Smooth muscle cell (in vitro differentiated cells): ENCODE data around the gene COG7. TPM values are rescaled to one million over a fixed set of nuclear protein-coding genes. Genes with fewer than 3 reads are reported as not detected.
"Not testable (repeated sequence)": the region's sequence is repeated elsewhere in the genome, so short reads cannot be mapped to it uniquely, and the experiment has no call there.

Experiments
- DNase-seq: peaks from one replicate; lab custom pipeline; 2025; ENCODE audit not compliant: unreplicated experiment; lab: John Stamatoyannopoulos, UW
- H2AFZ ChIP-seq: fragments of 200-600 bp; sonication (generic); 2 replicates; pipeline ENCODE4 v1.6.0; 2016; ENCODE audit warnings: antibody characterized with exemption, low read depth, mild to moderate bottlenecking
- H3F3A ChIP-seq: fragments of 200-600 bp; sonication (generic); 2 replicates; pipeline ENCODE4 v1.6.0; 2017; ENCODE audit warnings: antibody characterized with exemption, low read depth
- H3K27ac ChIP-seq: fragments of 200-600 bp; sonication (generic); 2 replicates; pipeline ENCODE4 v1.5.1; 2016; ENCODE audit warnings: low read depth, mild to moderate bottlenecking
- H3K27me3 ChIP-seq: fragments of 200-600 bp; sonication (generic); 2 replicates; pipeline ENCODE4 v1.6.1; 2016; ENCODE audit warnings: low read depth, mild to moderate bottlenecking
- H3K36me3 ChIP-seq: fragments of 200-600 bp; sonication (generic); 2 replicates; pipeline ENCODE4 v1.5.1; 2016; ENCODE audit warnings: low read depth
- H3K4me1 ChIP-seq: fragments of 200-600 bp; sonication (generic); 2 replicates; pipeline ENCODE4 v1.5.1; 2016; ENCODE audit warnings: low read depth
- H3K4me2 ChIP-seq: fragments of 200-600 bp; sonication (generic); 2 replicates; pipeline ENCODE4 v1.6.0; 2016; ENCODE audit warnings: mild to moderate bottlenecking
- H3K4me3 ChIP-seq: fragments of 200-600 bp; sonication (generic); 2 replicates; pipeline ENCODE4 v1.5.1; 2016; ENCODE audit warnings: mild to moderate bottlenecking
- H3K79me2 ChIP-seq: fragments of 200-600 bp; sonication (generic); 2 replicates; pipeline ENCODE4 v1.6.0; 2016; ENCODE audit warnings: low read depth, mild to moderate bottlenecking
- H3K9ac ChIP-seq: fragments of 200-600 bp; sonication (generic); 2 replicates; pipeline ENCODE4 v1.6.0; 2016; ENCODE audit warnings: low read depth
- H3K9me3 ChIP-seq: fragments of 200-600 bp; sonication (generic); replicated peaks from 2 replicates; pipeline ENCODE4 v1.5.1; 2016; ENCODE audit warnings: low read depth
- H4K20me1 ChIP-seq: fragments of 200-600 bp; sonication (generic); 2 replicates; pipeline ENCODE4 v1.6.0; 2016; ENCODE audit warnings: low read depth
- CTCF ChIP-seq: fragments of 200-600 bp; sonication (generic); IDR thresholded peaks from 2 replicates; pipeline ENCODE4 v1.5.1; 2017; ENCODE audit warnings: borderline replicate concordance, mild to moderate bottlenecking, antibody characterized with exemption; ENCODE audit not compliant: insufficient read depth, poor library complexity, severe bottlenecking
- WGBS: methylation state at CpG from one replicate; pipeline ENCODE4 v1.1.7; 2016; ENCODE audit warnings: low lambda C conversion rate; 5-methylcytosine and 5-hydroxymethylcytosine counted together
- polyA plus RNA-seq: library from polyadenylated mRNA; unstranded; fragments of >200 nt; fragmentation: Nextera tagmentation; extraction: Ambion mirVana; gene quantifications from 2 replicates; pipeline ENCODE4 v1.2.1, GENCODE V29; 2016
- total RNA-seq: library from RNA; depleted of rRNA; stranded (reverse); fragments of >200 nt; gene quantifications from 2 replicates; pipeline ENCODE4 v1.2.3, GENCODE V29; 2014

COG7 gene
- total and polyA plus RNA-seq, 2 experiments from 2014 or later, result 17.2 to 17.6 TPM

GRCh38 chr16:23403547-23403946 is 49.4 kb downstream of the COG7 start:
- H3K36me3 ChIP-seq, result peaks cover 17% of the 10 kb centered on the region
- no peaks in the 10 kb centered on the region for H3F3A ChIP-seq
- H3K27ac ChIP-seq, result no peak overlapping the region
- no peak overlapping the region for H3K9ac ChIP-seq
- H3K4me1 ChIP-seq, result peaks cover 9% of the 10 kb centered on the region
- H2AFZ ChIP-seq, result no peak overlapping the region
- H3K27me3 ChIP-seq, result no peaks in the 10 kb centered on the region
- WGBS, result 96% methylated on average over 11 of the region's 11 CpGs
- no peaks in the 10 kb centered on the region for H4K20me1 ChIP-seq
- no peak overlapping the region for H3K4me3 ChIP-seq
- no peaks in the 10 kb centered on the region for H3K9me3 ChIP-seq
- no peak overlapping the region for H3K4me2 ChIP-seq
- H3K79me2 ChIP-seq, result no peaks in the 10 kb centered on the region
- no peak for TF ChIP-seq CTCF
- DNase-seq, result no peak

- WGBS, result 100% methylated on average over 2 of the region's 2 CpGs
Observed at GRCh38 chr16:23402100-23402499, 50.9 kb downstream of the COG7 start.

DNA sequence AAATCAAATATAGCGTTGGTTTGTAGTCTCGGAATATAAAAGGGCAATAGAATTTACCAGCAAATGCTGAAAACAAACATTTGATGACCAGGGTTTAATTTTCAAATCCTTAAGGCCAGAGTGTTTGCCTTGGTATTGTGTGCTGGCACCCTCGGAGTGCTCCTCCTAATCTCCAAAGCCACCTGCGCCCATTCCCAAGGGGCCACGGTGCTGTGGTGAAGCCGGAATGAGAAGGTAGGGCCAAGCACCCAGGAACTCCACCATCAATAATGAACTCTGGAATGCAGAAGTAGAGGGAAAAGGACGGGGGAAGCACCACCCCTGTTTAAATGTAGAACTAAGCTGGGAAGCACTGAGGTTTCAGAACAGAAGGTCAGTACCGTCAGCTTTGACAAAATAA is 51.9 kb downstream of the COG7 start:
- 97% methylated on average over 8 of the region's 8 CpGs for WGBS
- Histone ChIP-seq H3K79me2 (no peaks in the 10 kb centered on the region), H3K4me2 (no peak overlapping the region), H3K9me3 (no peaks in the 10 kb centered on the region), H3K9ac (no peak overlapping the region), H2AFZ (no peak overlapping the region), H3K4me3 (no peak overlapping the region), H3K4me1 (peaks cover 9% of the 10 kb centered on the region), H3F3A (no peaks in the 10 kb centered on the region), H4K20me1 (no peaks in the 10 kb centered on the region), H3K27me3 (no peaks in the 10 kb centered on the region), H3K27ac (no peak overlapping the region), H3K36me3 (peaks cover 17% of the 10 kb centered on the region)
- no peak for DNase-seq
- TF ChIP-seq CTCF, result no peak

More at GRCh38 chr16:23402100-23402499, 50.9 kb downstream of the COG7 start:
- H3K9ac ChIP-seq, result no peak overlapping the region
- DNase-seq, result no peak
- no peaks in the 10 kb centered on the region for H3K79me2 ChIP-seq
- no peaks in the 10 kb centered on the region for H4K20me1 ChIP-seq
- H3K27me3 ChIP-seq, result no peaks in the 10 kb centered on the region
- no peaks in the 10 kb centered on the region for H3K9me3 ChIP-seq
- H3K36me3 ChIP-seq, result peaks cover 17% of the 10 kb centered on the region
- no peaks in the 10 kb centered on the region for H3F3A ChIP-seq
- TF ChIP-seq CTCF, result no peak
- H3K4me2 ChIP-seq, result no peak overlapping the region
- no peak overlapping the region for H3K27ac ChIP-seq
- no peak overlapping the region for H3K4me3 ChIP-seq
- H2AFZ ChIP-seq, result no peak overlapping the region
- H3K4me1 ChIP-seq, result peaks cover 9% of the 10 kb centered on the region

GRCh38 chr16:23400447-23400846 is 52.5 kb downstream of the COG7 start:
- peaks cover 12% of the 10 kb centered on the region for H3K36me3 ChIP-seq
- H4K20me1 ChIP-seq, H3K27ac ChIP-seq, H3K79me2 ChIP-seq, H3K4me1 ChIP-seq, H3K9ac ChIP-seq, H3F3A ChIP-seq, H3K9me3 ChIP-seq, H3K27me3 ChIP-seq, H3K4me3 ChIP-seq, DNase-seq, H3K4me2 ChIP-seq, H2AFZ ChIP-seq: not testable (repeated sequence)
- WGBS, result 99% methylated on average over 7 of the region's 7 CpGs
